ENCODE data around the gene LRRC23. TPM values are rescaled to one million over a fixed set of nuclear protein-coding genes. Genes with fewer than 3 reads are reported as not detected.

The LRRC23 gene
- total RNA-seq, 2 donors from 2014 or later = 7.3 to 8.0 TPM

GRCh38 chr12:6936636-6937480 lies 32.2 kb downstream of the LRRC23 start:
- H3K4me1 ChIP-seq = peaks cover 9% of the 10 kb centered on the region
- no peaks in the 10 kb centered on the region for H3K36me3 ChIP-seq
- H3K27me3 ChIP-seq = no peaks in the 10 kb centered on the region

DNA sequence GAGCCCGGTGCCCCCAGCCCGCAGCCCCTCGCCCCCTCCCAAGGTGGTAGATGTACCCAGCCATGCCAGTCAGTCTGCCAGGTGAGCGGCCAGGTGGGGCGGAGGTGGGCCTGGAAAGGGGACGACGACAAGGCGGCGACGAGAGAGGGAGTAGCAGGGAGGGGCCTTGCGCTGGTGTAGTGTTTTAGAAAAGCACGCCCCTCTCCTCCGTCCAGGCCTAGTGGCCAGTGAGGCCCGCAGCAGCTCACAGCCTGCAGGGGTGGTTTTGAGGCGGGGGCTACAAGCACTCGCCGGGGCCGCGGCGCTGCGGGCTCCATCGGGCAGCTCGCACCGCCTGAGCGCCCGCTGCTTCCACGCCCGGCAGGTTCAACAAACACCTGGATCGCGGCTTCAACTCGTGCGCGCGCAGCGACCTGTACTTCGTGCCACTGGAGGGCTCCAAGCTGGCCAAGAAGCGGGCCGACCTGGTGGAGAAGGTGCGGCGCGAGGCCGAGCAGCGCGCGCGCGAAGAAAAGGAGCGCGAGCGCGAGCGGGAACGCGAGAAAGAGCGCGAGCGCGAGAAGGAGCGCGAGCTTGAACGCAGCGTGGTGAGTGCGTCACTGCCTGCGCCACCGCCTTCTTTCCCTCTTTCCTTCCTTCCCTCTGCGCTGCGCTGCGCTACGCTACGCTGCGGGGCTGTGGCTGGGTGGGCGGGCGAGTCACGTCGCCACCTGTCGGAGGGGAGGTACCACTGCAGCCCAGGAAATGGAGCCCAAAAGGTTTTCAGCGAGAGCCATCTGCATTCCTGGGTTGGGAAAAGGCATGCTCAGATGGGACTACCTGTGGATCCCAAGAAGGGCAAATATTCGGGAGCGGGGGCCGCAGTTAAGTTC lies 33.1 kb downstream of the LRRC23 start:
- intact Hi-C loops (cut with DNase I) = no loop called here
- TF ChIP-seq, protein P1, sequence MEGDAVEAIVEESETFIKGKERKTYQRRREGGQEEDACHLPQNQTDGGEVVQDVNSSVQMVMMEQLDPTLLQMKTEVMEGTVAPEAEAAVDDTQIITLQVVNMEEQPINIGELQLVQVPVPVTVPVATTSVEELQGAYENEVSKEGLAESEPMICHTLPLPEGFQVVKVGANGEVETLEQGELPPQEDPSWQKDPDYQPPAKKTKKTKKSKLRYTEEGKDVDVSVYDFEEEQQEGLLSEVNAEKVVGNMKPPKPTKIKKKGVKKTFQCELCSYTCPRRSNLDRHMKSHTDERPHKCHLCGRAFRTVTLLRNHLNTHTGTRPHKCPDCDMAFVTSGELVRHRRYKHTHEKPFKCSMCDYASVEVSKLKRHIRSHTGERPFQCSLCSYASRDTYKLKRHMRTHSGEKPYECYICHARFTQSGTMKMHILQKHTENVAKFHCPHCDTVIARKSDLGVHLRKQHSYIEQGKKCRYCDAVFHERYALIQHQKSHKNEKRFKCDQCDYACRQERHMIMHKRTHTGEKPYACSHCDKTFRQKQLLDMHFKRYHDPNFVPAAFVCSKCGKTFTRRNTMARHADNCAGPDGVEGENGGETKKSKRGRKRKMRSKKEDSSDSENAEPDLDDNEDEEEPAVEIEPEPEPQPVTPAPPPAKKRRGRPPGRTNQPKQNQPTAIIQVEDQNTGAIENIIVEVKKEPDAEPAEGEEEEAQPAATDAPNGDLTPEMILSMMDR (IDR thresholded peaks at IDR 0.05) = peak; percentile 88
- H3K27me3 ChIP-seq = no peaks in the 10 kb centered on the region
- DNase-seq = peak; percentile 93
- peak overlapping the region; percentile 90 to 92 for H3K9ac ChIP-seq (ENCODE audit: low read depth in 2 of 2, low read length in 2 of 2)
- H3K9me3 ChIP-seq = no peaks in the 10 kb centered on the region
- H3K36me3 ChIP-seq = no peaks in the 10 kb centered on the region
- H3K4me1 ChIP-seq = peaks cover 5% of the 10 kb centered on the region
- peak overlapping the region; percentile 50 for H3K4me3 ChIP-seq
- peak overlapping the region; percentile 82 for H3K27ac ChIP-seq

More at GRCh38 chr12:6936636-6937480, 32.2 kb downstream of the LRRC23 start:
- Histone ChIP-seq H3K27ac (peak overlapping the region; percentile 82), H3K9me3 (no peaks in the 10 kb centered on the region), H3K4me3 (peak overlapping the region; percentile 50), H3K9ac (ENCODE audit: low read depth in 2 of 2, low read length in 2 of 2) (peak overlapping the region; percentile 90 to 92)
- intact Hi-C loops (cut with DNase I) = no loop called here
- TF ChIP-seq, protein P1 (IDR thresholded peaks at IDR 0.05) = no peak
- no peak for DNase-seq

- peaks cover 8% of the 10 kb centered on the region for H3K4me1 ChIP-seq
- H3K27me3 ChIP-seq = no peaks in the 10 kb centered on the region
- no peak for DNase-seq
- peak overlapping the region; percentile 47 to 92 for H3K9ac ChIP-seq (ENCODE audit: low read depth in 2 of 2, low read length in 2 of 2)
- H3K36me3 ChIP-seq = no peaks in the 10 kb centered on the region
- TF ChIP-seq, protein P1 (IDR thresholded peaks at IDR 0.05) = no peak
- peak overlapping the region; percentile 82 for H3K27ac ChIP-seq
- no peak overlapping the region for H3K4me3 ChIP-seq
- no peaks in the 10 kb centered on the region for H3K9me3 ChIP-seq
- intact Hi-C loops (cut with DNase I) = no loop called here
These were observed 34.0 kb downstream of the LRRC23 start for GRCh38 chr12:6938353-6939190.

GRCh38 chr12:6939191-6939540 lies 34.5 kb downstream of the LRRC23 start:
- no peaks in the 10 kb centered on the region for H3K9me3 ChIP-seq
- TF ChIP-seq, protein P1 (IDR thresholded peaks at IDR 0.05) = no peak
- H3K36me3 ChIP-seq = no peaks in the 10 kb centered on the region
- no peak for DNase-seq
- no peak overlapping the region for H3K4me3 ChIP-seq
- intact Hi-C loops (cut with DNase I) = no loop called here
- H3K4me1 ChIP-seq = peaks cover 4% of the 10 kb centered on the region
- no peaks in the 10 kb centered on the region for H3K27me3 ChIP-seq
- H3K9ac ChIP-seq (ENCODE audit: low read depth in 2 of 2, low read length in 2 of 2) = no peak overlapping the region
- no peak overlapping the region for H3K27ac ChIP-seq

DNA sequence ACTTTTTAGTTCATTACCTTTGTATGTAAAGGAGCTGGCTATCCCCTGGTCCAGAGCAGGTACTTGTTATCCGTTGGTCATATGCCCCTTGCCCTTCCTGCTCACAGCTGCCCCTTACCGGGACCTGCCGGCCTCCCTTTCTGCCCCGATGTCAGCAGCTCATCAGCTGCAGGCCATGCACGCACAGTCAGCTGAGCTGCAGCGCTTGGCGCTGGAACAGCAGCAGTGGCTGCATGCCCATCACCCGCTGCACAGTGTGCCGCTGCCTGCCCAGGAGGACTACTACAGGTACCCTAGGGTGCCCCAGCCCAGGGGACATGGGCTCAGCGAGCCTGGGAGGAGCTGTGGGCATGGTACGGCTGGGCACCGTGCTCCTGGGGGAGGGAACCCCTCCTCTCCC lies 36.6 kb downstream of the LRRC23 start:
- DNase-seq = no peak
- no peaks in the 10 kb centered on the region for H3K27me3 ChIP-seq
- no peak overlapping the region for H3K9ac ChIP-seq (ENCODE audit: low read depth in 2 of 2, low read length in 2 of 2)
- TF ChIP-seq, protein P1 (IDR thresholded peaks at IDR 0.05) = no peak
- H3K27ac ChIP-seq = no peak overlapping the region
- intact Hi-C loops (cut with DNase I) = no loop called here
- peaks cover 14% of the 10 kb centered on the region for H3K4me1 ChIP-seq
- H3K36me3 ChIP-seq = no peaks in the 10 kb centered on the region
- H3K9me3 ChIP-seq = no peaks in the 10 kb centered on the region
- no peak overlapping the region for H3K4me3 ChIP-seq

Data from colonic mucosa (tissue), 4 donors.